K562 (cell line): ENCODE results near the gene HOXB5. TPM values are rescaled to one million over a fixed set of nuclear protein-coding genes. Genes with fewer than 3 reads are reported as not detected.

Source experiments
- BRF1 ChIP-seq: IDR thresholded peaks from 3 replicates; pipeline ENCODE4 v1.6.1; 2011; ENCODE audit warnings: borderline replicate concordance, mild to moderate bottlenecking; ENCODE audit not compliant: insufficient read length; ENCODE audit errors: extremely low read depth
- MIER1 ChIP-seq: fragments of 450-650 bp; IDR thresholded peaks from 2 replicates; pipeline ENCODE4 v1.6.1; 2016; ENCODE audit warnings: antibody characterized with exemption, mild to moderate bottlenecking, low read depth
- MTA1 ChIP-seq: fragments of 450-650 bp; IDR thresholded peaks from 2 replicates; pipeline ENCODE4 v1.6.1; 2017; ENCODE audit warnings: borderline replicate concordance
- MYC ChIP-seq, 2 experiments: fragments of 250-450 bp in 1 of 2; sonication (Bioruptor Pico) in 1 of 2; IDR thresholded peaks; 2 replicates each; pipeline versions ENCODE4 v1.5.1 to v1.6.1; 2012 to 2021; ENCODE audit warnings: low read depth in 2 of 2, borderline replicate concordance in 1 of 2, improper control_type of control experiment in 1 of 2, low read length in 1 of 2, mild to moderate bottlenecking in 1 of 2, moderate library complexity in 1 of 2
- SP1 ChIP-seq: sonication (generic); formaldehyde crosslinking; IDR thresholded peaks from 2 replicates; pipeline ENCODE4 v1.8.1; 2022; ENCODE audit warnings: mild to moderate bottlenecking, missing genetic modification reagents
- TEAD4 ChIP-seq, 2 experiments: sonication (generic) in 1 of 2; formaldehyde crosslinking in 1 of 2; IDR thresholded peaks; 2 replicates each; pipeline versions ENCODE4 v1.6.1 to v1.8.0; 2012 to 2022; ENCODE audit warnings: borderline replicate concordance in 1 of 2, inconsistent platforms in 1 of 2, low read length in 1 of 2, mild to moderate bottlenecking in 1 of 2, missing genetic modification reagents in 1 of 2
- ZNF165 ChIP-seq: fragments of 250-450 bp; sonication (Bioruptor Pico); IDR thresholded peaks from 2 replicates; pipeline ENCODE4 v1.4.0; 2020; ENCODE audit warnings: borderline replicate concordance
- polyA plus RNA-seq, 8 experiments: library from polyadenylated mRNA; depleted of rRNA in 4 of 8; stranded (reverse) in 5 of 8; unstranded in 3 of 8; fragments of >200 nt; fragmentation: Nextera tagmentation in 2 of 8; fragmentation: Illumina TruSeq in 1 of 8; extraction: Ambion mirVana in 2 of 8; extraction: Trizol in 1 of 8; gene quantifications; 2 replicates each; pipeline versions ENCODE4 v1.2.1 to v1.2.3, GENCODE V29; 2011 to 2014; ENCODE audit warnings: inconsistent platforms in 1 of 8, missing spikeins in 1 of 8
- total RNA-seq, 7 experiments: library from RNA; depleted of rRNA in 6 of 7; stranded (reverse); fragments of >200 nt in 6 of 7; fragmentation: Illumina TruSeq in 2 of 7; extraction: Trizol in 2 of 7; gene quantifications; 2 replicates each; pipeline versions ENCODE4 v1.2.1 to v1.2.3, GENCODE V29; 2011 to 2021; ENCODE audit warnings: low replicate concordance in 1 of 7
- TF ChIP-seq, protein P1 (sequence below): sonication (generic); formaldehyde crosslinking; IDR thresholded peaks from 2 replicates; pipeline ENCODE4 v1.8.1; 2023; ENCODE audit warnings: mild to moderate bottlenecking, missing genetic modification reagents
- TF ChIP-seq, protein P2 (sequence below), 2 experiments: fragments of 450-650 bp; conservative IDR thresholded peaks; 2 replicates each; pipeline ENCODE4 v1.6.1; 2017; ENCODE audit warnings: mild to moderate bottlenecking in 2 of 2, moderate library complexity in 2 of 2
- TF ChIP-seq, protein P3 (sequence below): sonication (generic); formaldehyde crosslinking; IDR thresholded peaks from 2 replicates; pipeline ENCODE4 v1.8.1; 2023; ENCODE audit warnings: mild to moderate bottlenecking, missing genetic modification reagents
- TF ChIP-seq, protein P4 (sequence below): fragments of 450-650 bp; formaldehyde crosslinking; IDR thresholded peaks from 2 replicates; pipeline ENCODE4 v1.4.0; 2020; ENCODE audit warnings: mild to moderate bottlenecking, mixed read lengths
- TF ChIP-seq, protein P5 (sequence below): fragments of 200-800 bp; sonication (Bioruptor generic); IDR thresholded peaks from 2 replicates; pipeline ENCODE4 v1.6.1; 2017; ENCODE audit warnings: missing genetic modification characterization, missing compliant biosample characterization
- TF ChIP-seq, protein P6 (sequence below), 3 experiments: IDR thresholded peaks in 2 of 3; conservative IDR thresholded peaks in 1 of 3; 2 replicates each; pipeline ENCODE4 v1.5.1; 2011 to 2012; ENCODE audit warnings: low read length in 3 of 3, mild to moderate bottlenecking in 3 of 3, control low read depth in 2 of 3, improper control_type of control experiment in 1 of 3, inconsistent platforms in 1 of 3, low read depth in 1 of 3, mixed read lengths in 1 of 3, moderate library complexity in 1 of 3; ENCODE audit not compliant: insufficient read depth in 2 of 3

HOXB5 gene
- total and polyA plus RNA-seq, 9 of the 15 experiments (the other 6 are each of a cell fraction or from before 2014, with no cell fraction given) = 0.24 to 2.7 (median 0.65) TPM

DNA sequence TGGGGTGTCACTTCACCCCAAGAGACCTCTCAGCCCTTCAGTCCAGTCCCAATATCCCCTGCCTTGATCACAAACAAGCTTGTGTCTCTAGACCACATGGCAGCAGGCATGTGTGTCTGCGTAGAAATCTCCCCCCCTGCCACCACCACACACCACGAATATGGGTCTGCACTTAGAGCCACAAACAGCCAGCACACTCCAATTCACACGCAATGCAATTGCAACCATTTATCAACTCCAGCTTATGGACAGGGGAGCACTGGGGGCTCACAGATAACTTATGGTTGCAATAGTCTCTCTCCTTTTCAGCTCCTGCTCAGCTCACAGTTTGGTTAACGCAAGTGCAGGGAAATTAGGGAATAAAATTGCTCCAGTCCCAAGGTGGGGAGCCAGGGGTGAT is 30.0 kb upstream of the HOXB5 start (continued):
- TF ChIP-seq, protein P1, sequence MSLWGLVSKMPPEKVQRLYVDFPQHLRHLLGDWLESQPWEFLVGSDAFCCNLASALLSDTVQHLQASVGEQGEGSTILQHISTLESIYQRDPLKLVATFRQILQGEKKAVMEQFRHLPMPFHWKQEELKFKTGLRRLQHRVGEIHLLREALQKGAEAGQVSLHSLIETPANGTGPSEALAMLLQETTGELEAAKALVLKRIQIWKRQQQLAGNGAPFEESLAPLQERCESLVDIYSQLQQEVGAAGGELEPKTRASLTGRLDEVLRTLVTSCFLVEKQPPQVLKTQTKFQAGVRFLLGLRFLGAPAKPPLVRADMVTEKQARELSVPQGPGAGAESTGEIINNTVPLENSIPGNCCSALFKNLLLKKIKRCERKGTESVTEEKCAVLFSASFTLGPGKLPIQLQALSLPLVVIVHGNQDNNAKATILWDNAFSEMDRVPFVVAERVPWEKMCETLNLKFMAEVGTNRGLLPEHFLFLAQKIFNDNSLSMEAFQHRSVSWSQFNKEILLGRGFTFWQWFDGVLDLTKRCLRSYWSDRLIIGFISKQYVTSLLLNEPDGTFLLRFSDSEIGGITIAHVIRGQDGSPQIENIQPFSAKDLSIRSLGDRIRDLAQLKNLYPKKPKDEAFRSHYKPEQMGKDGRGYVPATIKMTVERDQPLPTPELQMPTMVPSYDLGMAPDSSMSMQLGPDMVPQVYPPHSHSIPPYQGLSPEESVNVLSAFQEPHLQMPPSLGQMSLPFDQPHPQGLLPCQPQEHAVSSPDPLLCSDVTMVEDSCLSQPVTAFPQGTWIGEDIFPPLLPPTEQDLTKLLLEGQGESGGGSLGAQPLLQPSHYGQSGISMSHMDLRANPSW = no peak
- 0 out of 2 replicates have a peak, but pooled peaks have one; percentile 42 for TF ChIP-seq TEAD4 (IDR thresholded peaks at IDR 0.05; ENCODE audit: low read length)
- no peak for TF ChIP-seq TEAD4 (CRISPR knock-in tag; IDR thresholded peaks at IDR 0.05; ENCODE audit: borderline replicate concordance)
- TF ChIP-seq, protein P2, sequence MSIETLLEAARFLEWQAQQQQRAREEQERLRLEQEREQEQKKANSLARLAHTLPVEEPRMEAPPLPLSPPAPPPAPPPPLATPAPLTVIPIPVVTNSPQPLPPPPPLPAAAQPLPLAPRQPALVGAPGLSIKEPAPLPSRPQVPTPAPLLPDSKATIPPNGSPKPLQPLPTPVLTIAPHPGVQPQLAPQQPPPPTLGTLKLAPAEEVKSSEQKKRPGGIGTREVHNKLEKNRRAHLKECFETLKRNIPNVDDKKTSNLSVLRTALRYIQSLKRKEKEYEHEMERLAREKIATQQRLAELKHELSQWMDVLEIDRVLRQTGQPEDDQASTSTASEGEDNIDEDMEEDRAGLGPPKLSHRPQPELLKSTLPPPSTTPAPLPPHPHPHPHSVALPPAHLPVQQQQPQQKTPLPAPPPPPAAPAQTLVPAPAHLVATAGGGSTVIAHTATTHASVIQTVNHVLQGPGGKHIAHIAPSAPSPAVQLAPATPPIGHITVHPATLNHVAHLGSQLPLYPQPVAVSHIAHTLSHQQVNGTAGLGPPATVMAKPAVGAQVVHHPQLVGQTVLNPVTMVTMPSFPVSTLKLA (conservative IDR thresholded peaks at IDR 0.05) = peak; percentile 30 to 53; a peak in 2 of 4 replicates
- TF ChIP-seq, protein P3, sequence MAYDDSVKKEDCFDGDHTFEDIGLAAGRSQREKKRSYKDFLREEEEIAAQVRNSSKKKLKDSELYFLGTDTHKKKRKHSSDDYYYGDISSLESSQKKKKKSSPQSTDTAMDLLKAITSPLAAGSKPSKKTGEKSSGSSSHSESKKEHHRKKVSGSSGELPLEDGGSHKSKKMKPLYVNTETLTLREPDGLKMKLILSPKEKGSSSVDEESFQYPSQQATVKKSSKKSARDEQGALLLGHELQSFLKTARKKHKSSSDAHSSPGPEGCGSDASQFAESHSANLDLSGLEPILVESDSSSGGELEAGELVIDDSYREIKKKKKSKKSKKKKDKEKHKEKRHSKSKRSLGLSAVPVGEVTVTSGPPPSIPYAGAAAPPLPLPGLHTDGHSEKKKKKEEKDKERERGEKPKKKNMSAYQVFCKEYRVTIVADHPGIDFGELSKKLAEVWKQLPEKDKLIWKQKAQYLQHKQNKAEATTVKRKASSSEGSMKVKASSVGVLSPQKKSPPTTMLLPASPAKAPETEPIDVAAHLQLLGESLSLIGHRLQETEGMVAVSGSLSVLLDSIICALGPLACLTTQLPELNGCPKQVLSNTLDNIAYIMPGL (CRISPR knock-in tag) = no peak
- TF ChIP-seq, protein P4, sequence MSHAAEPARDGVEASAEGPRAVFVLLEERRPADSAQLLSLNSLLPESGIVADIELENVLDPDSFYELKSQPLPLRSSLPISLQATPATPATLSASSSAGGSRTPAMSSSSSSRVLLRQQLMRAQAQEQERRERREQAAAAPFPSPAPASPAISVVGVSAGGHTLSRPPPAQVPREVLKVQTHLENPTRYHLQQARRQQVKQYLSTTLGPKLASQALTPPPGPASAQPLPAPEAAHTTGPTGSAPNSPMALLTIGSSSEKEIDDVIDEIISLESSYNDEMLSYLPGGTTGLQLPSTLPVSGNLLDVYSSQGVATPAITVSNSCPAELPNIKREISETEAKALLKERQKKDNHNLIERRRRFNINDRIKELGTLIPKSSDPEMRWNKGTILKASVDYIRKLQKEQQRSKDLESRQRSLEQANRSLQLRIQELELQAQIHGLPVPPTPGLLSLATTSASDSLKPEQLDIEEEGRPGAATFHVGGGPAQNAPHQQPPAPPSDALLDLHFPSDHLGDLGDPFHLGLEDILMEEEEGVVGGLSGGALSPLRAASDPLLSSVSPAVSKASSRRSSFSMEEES (CRISPR knock-in tag) = no peak
- no peak for TF ChIP-seq BRF1
- 0 out of 2 replicates have a peak, but pooled peaks have one; percentile 43 for TF ChIP-seq SP1 (CRISPR knock-in tag)
- TF ChIP-seq MTA1 = no peak
- TF ChIP-seq MYC (IDR thresholded peaks at IDR 0.05; ENCODE audit: low read depth, low read length) = 0 out of 2 replicates have a peak, but pooled peaks have one; percentile 45
- TF ChIP-seq MYC (CRISPR knock-in tag; IDR thresholded peaks at IDR 0.05; ENCODE audit: borderline replicate concordance, low read depth) = no peak
- TF ChIP-seq ZNF165 (CRISPR knock-in tag) = 0 out of 2 replicates have a peak, but pooled peaks have one; percentile 4
- TF ChIP-seq, protein P5, sequence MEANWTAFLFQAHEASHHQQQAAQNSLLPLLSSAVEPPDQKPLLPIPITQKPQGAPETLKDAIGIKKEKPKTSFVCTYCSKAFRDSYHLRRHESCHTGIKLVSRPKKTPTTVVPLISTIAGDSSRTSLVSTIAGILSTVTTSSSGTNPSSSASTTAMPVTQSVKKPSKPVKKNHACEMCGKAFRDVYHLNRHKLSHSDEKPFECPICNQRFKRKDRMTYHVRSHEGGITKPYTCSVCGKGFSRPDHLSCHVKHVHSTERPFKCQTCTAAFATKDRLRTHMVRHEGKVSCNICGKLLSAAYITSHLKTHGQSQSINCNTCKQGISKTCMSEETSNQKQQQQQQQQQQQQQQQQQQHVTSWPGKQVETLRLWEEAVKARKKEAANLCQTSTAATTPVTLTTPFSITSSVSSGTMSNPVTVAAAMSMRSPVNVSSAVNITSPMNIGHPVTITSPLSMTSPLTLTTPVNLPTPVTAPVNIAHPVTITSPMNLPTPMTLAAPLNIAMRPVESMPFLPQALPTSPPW = peak; percentile 34; the same call in 1 of the 2 replicates
- TF ChIP-seq, protein P6, sequence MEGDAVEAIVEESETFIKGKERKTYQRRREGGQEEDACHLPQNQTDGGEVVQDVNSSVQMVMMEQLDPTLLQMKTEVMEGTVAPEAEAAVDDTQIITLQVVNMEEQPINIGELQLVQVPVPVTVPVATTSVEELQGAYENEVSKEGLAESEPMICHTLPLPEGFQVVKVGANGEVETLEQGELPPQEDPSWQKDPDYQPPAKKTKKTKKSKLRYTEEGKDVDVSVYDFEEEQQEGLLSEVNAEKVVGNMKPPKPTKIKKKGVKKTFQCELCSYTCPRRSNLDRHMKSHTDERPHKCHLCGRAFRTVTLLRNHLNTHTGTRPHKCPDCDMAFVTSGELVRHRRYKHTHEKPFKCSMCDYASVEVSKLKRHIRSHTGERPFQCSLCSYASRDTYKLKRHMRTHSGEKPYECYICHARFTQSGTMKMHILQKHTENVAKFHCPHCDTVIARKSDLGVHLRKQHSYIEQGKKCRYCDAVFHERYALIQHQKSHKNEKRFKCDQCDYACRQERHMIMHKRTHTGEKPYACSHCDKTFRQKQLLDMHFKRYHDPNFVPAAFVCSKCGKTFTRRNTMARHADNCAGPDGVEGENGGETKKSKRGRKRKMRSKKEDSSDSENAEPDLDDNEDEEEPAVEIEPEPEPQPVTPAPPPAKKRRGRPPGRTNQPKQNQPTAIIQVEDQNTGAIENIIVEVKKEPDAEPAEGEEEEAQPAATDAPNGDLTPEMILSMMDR (IDR thresholded peaks at IDR 0.05 in 2 of 3, conservative IDR thresholded peaks at IDR 0.05 in 1 of 3; ENCODE audit: insufficient read depth in 2 of 3, low read depth in 1 of 3, low read length in 3 of 3) = no peak
- TF ChIP-seq MIER1 = no peak
